Measurements from ENCODE around the gene GIMAP5. TPM values are rescaled to one million over a fixed set of nuclear protein-coding genes. Genes with fewer than 3 reads are reported as not detected.

Gene GIMAP5
- total and polyA plus RNA-seq, 2 donors (not counting 3 experiments of a cell fraction or from before 2014, with no cell fraction given) = 0.44 to 18.9 TPM

DNA sequence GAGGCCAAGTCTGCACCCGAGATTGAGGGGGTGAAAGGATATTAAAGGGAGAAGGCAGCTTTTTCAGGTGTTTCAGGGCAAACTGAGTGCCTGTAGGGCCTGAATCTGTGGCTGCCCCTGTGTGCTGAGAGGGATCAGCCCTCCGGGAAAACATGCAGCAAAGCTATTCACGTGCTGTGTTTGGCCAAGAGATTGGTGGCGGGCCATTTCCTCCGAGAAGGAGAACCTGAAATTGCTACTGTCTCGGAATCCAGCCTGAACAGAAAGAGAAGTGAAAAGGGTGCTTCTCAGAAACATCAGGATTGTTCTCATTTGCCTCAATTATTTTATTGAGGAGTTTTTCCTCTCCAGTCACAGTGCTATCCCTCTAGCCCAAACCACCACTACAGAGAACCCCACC is 16.0 kb downstream of the GIMAP5 start:
- H3K9ac ChIP-seq (replicated peaks; ENCODE audit: extremely low read depth, insufficient read depth, low read length) = no peak overlapping the region
- BruUV-seq (replicated peaks) = no TSS peak

More for the DNA sequence above, 16.0 kb downstream of the GIMAP5 start:
- FAIRE-seq (no peak), DNase-seq (ENCODE audit: low read depth, low spot score) (no peak)
- no peak for TF ChIP-seq JUN (IDR thresholded peaks at IDR 0.05; ENCODE audit: borderline replicate concordance, insufficient read depth, insufficient read length, low read depth)
- TF ChIP-seq MAX (IDR thresholded peaks at IDR 0.05; ENCODE audit: insufficient read depth, insufficient read length) = no peak
- no peak for TF ChIP-seq GATA2 (IDR thresholded peaks at IDR 0.05; ENCODE audit: insufficient read depth, insufficient read length, low read depth, low read length)
- TF ChIP-seq POLR2A (IDR thresholded peaks at IDR 0.05; ENCODE audit: low read depth, low read length) = no peak
- TF ChIP-seq MYC (IDR thresholded peaks at IDR 0.05; ENCODE audit: low read depth, low read length) = no peak
- TF ChIP-seq FOS (IDR thresholded peaks at IDR 0.05; ENCODE audit: borderline replicate concordance, insufficient read depth, low read length) = no peak
- TF ChIP-seq, protein P1, sequence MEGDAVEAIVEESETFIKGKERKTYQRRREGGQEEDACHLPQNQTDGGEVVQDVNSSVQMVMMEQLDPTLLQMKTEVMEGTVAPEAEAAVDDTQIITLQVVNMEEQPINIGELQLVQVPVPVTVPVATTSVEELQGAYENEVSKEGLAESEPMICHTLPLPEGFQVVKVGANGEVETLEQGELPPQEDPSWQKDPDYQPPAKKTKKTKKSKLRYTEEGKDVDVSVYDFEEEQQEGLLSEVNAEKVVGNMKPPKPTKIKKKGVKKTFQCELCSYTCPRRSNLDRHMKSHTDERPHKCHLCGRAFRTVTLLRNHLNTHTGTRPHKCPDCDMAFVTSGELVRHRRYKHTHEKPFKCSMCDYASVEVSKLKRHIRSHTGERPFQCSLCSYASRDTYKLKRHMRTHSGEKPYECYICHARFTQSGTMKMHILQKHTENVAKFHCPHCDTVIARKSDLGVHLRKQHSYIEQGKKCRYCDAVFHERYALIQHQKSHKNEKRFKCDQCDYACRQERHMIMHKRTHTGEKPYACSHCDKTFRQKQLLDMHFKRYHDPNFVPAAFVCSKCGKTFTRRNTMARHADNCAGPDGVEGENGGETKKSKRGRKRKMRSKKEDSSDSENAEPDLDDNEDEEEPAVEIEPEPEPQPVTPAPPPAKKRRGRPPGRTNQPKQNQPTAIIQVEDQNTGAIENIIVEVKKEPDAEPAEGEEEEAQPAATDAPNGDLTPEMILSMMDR (IDR thresholded peaks at IDR 0.05; ENCODE audit: extremely low read depth in 1 of 2, insufficient read depth in 1 of 2, low read depth in 1 of 2, low read length in 2 of 2) = no peak
- no peak for TF ChIP-seq EZH2 (IDR thresholded peaks at IDR 0.05; ENCODE audit: borderline replicate concordance, low read depth, low read length, severe bottlenecking)
- TF ChIP-seq POLR2AphosphoS5 (IDR thresholded peaks at IDR 0.05; ENCODE audit: insufficient read depth, low read depth, low read length) = no peak
- Histone ChIP-seq H3K9me1 (replicated peaks; ENCODE audit: control insufficient read depth, extremely low read depth, insufficient read depth, low read length) (no peaks in the 10 kb centered on the region), H3K9me3 (replicated peaks; ENCODE audit: control insufficient read depth, insufficient read depth, low read length) (no peaks in the 10 kb centered on the region), H3K27me3 (ENCODE audit: control insufficient read depth in 2 of 2, insufficient read depth in 2 of 2, low read length in 2 of 2) (no peaks in the 10 kb centered on the region), H3K4me3 (replicated peaks in 1 of 3; ENCODE audit: insufficient read depth in 1 of 3, low read depth in 1 of 3, low read length in 3 of 3) (no peak overlapping the region), H3K4me2 (ENCODE audit: insufficient read depth, low read length) (no peak overlapping the region), H3K36me3 (ENCODE audit: control insufficient read depth in 2 of 2, extremely low read depth in 1 of 2, insufficient read depth in 2 of 2, low read length in 2 of 2) (no peaks in the 10 kb centered on the region), H3K27ac (ENCODE audit: insufficient read depth, low read depth, low read length) (no peak overlapping the region), H3K79me2 (ENCODE audit: control insufficient read depth, insufficient read depth, low read length) (no peaks in the 10 kb centered on the region), H2AFZ (ENCODE audit: low read depth, low read length) (no peak overlapping the region), H3K4me1 (ENCODE audit: control insufficient read depth, extremely low read depth, insufficient read depth, low read length) (peaks cover 22% of the 10 kb centered on the region), H4K20me1 (replicated peaks; ENCODE audit: control insufficient read depth, extremely low read depth, insufficient read depth, low read length) (no peaks in the 10 kb centered on the region)
- intact Hi-C loops (cut with micrococcal nuclease) = loop anchor here (10.0 kb wide), 1 partner anchor 468 kb away; no protein-coding TSS in a partner anchor
- ChIA-PET CTCF (interaction anchor here (0.8 to 5.1 kb wide), 3 partner anchors 37 to 383 kb away, joined by 3 to 120 read pairs (median 3); partner anchors contain the start of genes GIMAP1 and GIMAP8), POLR2A (no interaction called here)
- dilution Hi-C loops (cut with MboI; ENCODE audit: extremely low pct_ligation_motif_present, low sequenced_read_pairs) = no loop called here

Data from endothelial cell of umbilical vein (primary cell).